ENCODE results near the gene GPR18. TPM values are rescaled to one million over a fixed set of nuclear protein-coding genes. Genes with fewer than 3 reads are reported as not detected.

GPR18 gene
- total RNA-seq, 3 donors from 2014 or later, result 0.32 TPM; not detected in 2

DNA sequence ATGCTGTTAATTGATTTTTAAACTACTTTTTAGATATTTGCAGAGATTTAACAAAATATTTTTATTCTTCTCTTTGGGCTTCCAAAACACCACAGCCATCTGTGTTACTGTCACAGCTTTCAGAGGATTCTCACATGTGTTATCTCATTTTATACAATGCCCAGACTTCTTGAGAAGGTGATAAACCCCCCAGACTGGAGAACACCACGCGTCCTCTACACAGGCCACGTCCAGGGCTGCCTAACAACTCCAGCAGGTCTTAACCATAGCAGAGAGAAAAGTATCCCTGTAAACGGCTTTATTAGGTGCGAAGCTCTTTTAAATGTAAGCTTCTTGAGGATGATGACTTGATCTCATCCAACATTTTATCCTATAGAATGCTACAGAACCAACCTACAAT lies 47.0 kb upstream of the GPR18 start:
- H3K27me3 ChIP-seq, result no peaks in the 10 kb centered on the region
- peak overlapping the region in 1 of 2 donors; percentile 38 for H3K27ac ChIP-seq
- H3K4me3 ChIP-seq, result peak overlapping the region; percentile 19 to 32 (median 20)
- no peak for DNase-seq (ENCODE audit: low spot score in 2 of 2)
- no peaks in the 10 kb centered on the region for H3K4me1 ChIP-seq
- no peaks in the 10 kb centered on the region for H3K36me3 ChIP-seq
- no peaks in the 10 kb centered on the region for H3K9me3 ChIP-seq
- intact Hi-C loops (cut with DNase I; ENCODE audit: low total_unique reads), result no loop called here
- TF ChIP-seq, protein P1, sequence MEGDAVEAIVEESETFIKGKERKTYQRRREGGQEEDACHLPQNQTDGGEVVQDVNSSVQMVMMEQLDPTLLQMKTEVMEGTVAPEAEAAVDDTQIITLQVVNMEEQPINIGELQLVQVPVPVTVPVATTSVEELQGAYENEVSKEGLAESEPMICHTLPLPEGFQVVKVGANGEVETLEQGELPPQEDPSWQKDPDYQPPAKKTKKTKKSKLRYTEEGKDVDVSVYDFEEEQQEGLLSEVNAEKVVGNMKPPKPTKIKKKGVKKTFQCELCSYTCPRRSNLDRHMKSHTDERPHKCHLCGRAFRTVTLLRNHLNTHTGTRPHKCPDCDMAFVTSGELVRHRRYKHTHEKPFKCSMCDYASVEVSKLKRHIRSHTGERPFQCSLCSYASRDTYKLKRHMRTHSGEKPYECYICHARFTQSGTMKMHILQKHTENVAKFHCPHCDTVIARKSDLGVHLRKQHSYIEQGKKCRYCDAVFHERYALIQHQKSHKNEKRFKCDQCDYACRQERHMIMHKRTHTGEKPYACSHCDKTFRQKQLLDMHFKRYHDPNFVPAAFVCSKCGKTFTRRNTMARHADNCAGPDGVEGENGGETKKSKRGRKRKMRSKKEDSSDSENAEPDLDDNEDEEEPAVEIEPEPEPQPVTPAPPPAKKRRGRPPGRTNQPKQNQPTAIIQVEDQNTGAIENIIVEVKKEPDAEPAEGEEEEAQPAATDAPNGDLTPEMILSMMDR (IDR thresholded peaks at IDR 0.05), result no peak
- TF ChIP-seq POLR2AphosphoS5 (IDR thresholded peaks at IDR 0.05) (no peak), POLR2A (IDR thresholded peaks at IDR 0.05) (no peak)

DNA sequence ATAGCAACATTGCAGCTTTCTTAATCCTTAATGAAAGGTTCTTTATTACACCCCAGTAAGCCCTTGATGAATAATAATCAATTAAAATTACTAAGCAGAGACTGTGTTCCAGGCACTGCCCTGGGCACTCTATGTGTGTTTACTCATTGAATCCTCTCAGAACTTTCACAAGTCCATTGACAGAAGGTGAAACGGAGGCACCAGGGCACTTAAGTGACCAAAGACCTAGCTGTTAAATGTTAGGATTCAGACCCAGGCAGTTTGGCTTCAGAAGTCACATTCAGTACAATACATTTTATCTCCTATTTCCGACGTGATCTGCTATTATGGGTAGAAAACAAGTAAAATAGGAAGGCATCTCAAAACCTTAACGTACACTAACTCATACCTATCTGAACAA lies 46.4 kb upstream of the GPR18 start:
- intact Hi-C loops (cut with DNase I; ENCODE audit: low total_unique reads), result no loop called here
- Histone ChIP-seq H3K4me3 (peak overlapping the region in 1 of 3 donors; percentile 32), H3K36me3 (no peaks in the 10 kb centered on the region), H3K27me3 (no peaks in the 10 kb centered on the region), H3K4me1 (no peaks in the 10 kb centered on the region), H3K9me3 (no peaks in the 10 kb centered on the region), H3K27ac (peak overlapping the region in 1 of 2 donors; percentile 9)
- TF ChIP-seq, protein P1 (IDR thresholded peaks at IDR 0.05), result no peak
- TF ChIP-seq POLR2AphosphoS5 (IDR thresholded peaks at IDR 0.05), result no peak
- TF ChIP-seq POLR2A (IDR thresholded peaks at IDR 0.05), result no peak
- no peak for DNase-seq (ENCODE audit: low spot score in 2 of 2)

DNA sequence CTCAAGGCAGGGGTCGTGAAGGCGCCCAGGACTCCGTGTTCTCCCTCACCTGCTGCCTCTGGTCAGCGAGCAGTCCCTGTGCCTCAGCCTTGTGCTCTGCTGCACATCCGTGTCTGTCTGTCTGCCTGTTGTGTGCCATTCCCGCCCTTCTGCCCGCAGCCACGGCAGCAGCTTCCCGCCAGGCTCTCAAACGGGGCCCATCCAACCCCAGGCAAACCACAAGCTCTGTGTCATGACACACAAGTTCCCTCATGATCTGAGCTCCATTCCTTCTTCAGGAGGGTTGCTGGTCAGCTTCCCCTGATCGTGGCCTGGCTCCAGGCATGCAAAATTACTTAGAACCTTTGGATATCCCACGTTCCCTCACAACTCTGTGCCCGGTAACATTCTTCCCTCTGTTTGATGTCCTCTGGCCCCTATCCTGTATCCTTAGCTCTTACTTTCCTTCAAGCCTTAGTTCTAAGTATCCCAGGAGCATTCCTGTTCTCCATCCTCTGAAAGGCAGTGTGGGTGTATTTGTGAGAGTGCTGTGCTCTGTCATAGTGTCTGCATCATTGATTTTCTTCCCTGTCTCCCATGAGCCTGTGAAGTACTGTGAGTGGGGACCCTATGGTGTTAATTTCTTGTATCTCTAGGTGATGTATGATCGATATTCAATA lies 45.8 kb upstream of the GPR18 start:
- no peaks in the 10 kb centered on the region for H3K9me3 ChIP-seq
- H3K27me3 ChIP-seq, result no peaks in the 10 kb centered on the region
- H3K36me3 ChIP-seq, result no peaks in the 10 kb centered on the region
- peak overlapping the region in 2 of 3 donors; percentile 14 to 23 for H3K4me3 ChIP-seq
- DNase-seq (ENCODE audit: low spot score in 2 of 2), result no peak
- H3K4me1 ChIP-seq, result no peaks in the 10 kb centered on the region
- TF ChIP-seq POLR2A (IDR thresholded peaks at IDR 0.05), result no peak
- no peak for TF ChIP-seq POLR2AphosphoS5 (IDR thresholded peaks at IDR 0.05)
- TF ChIP-seq, protein P1 (IDR thresholded peaks at IDR 0.05), result no peak
- intact Hi-C loops (cut with DNase I; ENCODE audit: low total_unique reads), result no loop called here
- peak overlapping the region in 1 of 2 donors; percentile 9 for H3K27ac ChIP-seq

DNA sequence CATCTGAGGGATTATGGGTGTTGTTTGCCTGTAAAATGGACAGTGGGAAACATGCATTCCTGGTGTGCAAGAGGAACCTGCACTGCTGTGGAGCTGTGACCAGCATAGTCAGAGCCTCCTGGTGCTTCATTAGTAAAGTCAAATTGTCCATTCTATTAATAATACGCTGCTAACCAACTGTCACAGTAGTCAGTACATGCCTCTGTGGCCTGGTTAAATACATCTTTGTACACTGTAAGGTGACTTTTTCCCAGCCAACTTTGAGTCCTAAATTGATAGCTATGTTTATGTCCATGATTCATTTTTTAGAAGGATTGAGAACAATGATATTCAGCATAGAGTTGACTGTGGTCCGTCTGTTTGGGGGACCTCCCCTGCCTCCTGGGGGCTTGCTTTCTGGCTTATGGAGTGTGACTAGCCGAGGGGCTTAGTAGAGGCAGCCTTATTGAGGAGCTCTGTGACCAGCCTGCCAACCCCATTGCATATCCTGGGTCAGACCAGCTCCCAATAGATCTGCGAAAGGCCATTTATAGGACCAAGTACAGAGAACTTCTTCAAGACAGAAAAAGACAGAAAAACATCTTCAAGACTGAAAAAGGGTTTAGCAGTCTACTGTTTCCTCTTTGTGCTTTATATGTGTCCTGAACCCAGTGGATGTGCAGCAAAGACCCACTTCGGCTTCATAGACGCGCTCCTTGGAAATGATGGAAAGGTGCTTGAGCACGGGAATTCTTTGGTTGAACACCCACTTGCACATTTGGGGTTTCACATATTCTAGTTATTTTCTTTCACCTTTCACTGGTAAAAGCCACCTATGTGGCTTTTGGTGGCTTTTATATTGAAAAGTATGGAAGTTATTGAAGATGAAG lies 44.7 kb upstream of the GPR18 start:
- intact Hi-C loops (cut with DNase I; ENCODE audit: low total_unique reads), result no loop called here

More for the DNA sequence above, 44.7 kb upstream of the GPR18 start:
- H3K27me3 ChIP-seq, result no peaks in the 10 kb centered on the region
- H3K9me3 ChIP-seq, result no peaks in the 10 kb centered on the region
- H3K4me3 ChIP-seq, result no peak overlapping the region
- DNase-seq (ENCODE audit: low spot score in 2 of 2), result no peak
- TF ChIP-seq, protein P1 (IDR thresholded peaks at IDR 0.05), result no peak
- no peak for TF ChIP-seq POLR2A (IDR thresholded peaks at IDR 0.05)
- TF ChIP-seq POLR2AphosphoS5 (IDR thresholded peaks at IDR 0.05), result no peak
- no peaks in the 10 kb centered on the region for H3K4me1 ChIP-seq
- H3K36me3 ChIP-seq, result no peaks in the 10 kb centered on the region
- H3K27ac ChIP-seq, result no peak overlapping the region
